B cell (primary cell): ENCODE data around the gene FGF10. TPM values are rescaled to one million over a fixed set of nuclear protein-coding genes. Genes with fewer than 3 reads are reported as not detected.

ENCODE experiments used
- ATAC-seq: fragments of 200-7000 bp; cut with Tn5 transposase; one replicate; pipeline ENCODE4 v1.10.0; 2021; ENCODE audit warnings: low read depth, mild to moderate bottlenecking, moderate number of reproducible peaks, moderate library complexity
- CTCF ChIA-PET: fragments of 350-600 bp; sonication (Branson Sonifier 250); formaldehyde crosslinking; loops from one replicate; lab custom pipeline; 2021; ENCODE audit warnings: antibody characterized with exemption, inconsistent platforms; lab: Charles Lee
- POLR2A ChIA-PET: fragments of 350-600 bp; sonication (Branson Sonifier 250); formaldehyde crosslinking; loops from one replicate; lab custom pipeline; 2021; ENCODE audit warnings: antibody characterized with exemption; lab: Charles Lee
- DNase-seq: peaks from one replicate; pipeline ENCODE4 v3.0.0; 2013
- H2AFZ ChIP-seq: 2 replicates; pipeline ENCODE4 v1.6.1; 2012; ENCODE audit warnings: mild to moderate bottlenecking, low read depth, low read length; ENCODE audit not compliant: insufficient read depth, poor library complexity, severe bottlenecking
- H3K27ac ChIP-seq, 2 donors: 1 replicate in 1 of 2; 2 replicates in 1 of 2; pipeline ENCODE4 v1.5.1; 2012 to 2013; ENCODE audit warnings: low read length in 2 of 2, mild to moderate bottlenecking in 2 of 2, moderate library complexity in 1 of 2
- H3K27me3 ChIP-seq, 4 experiments: fragments of 200-600 bp in 1 of 4; sonication (generic) in 1 of 4; replicated peaks in 1 of 4; 1 replicate in 2 of 4; 2 replicates in 2 of 4; pipeline versions ENCODE4 v1.6.1 to v1.7.0; 2013 to 2016; ENCODE audit warnings: low read length in 3 of 4, mild to moderate bottlenecking in 2 of 4, mixed read lengths in 1 of 4, moderate library complexity in 1 of 4; ENCODE audit not compliant: insufficient read depth in 4 of 4, control insufficient read depth in 3 of 4; ENCODE audit errors: control extremely low read depth in 1 of 4
- H3K36me3 ChIP-seq, 2 experiments: replicated peaks in 1 of 2; 1 replicate in 1 of 2; 2 replicates in 1 of 2; pipeline versions ENCODE4 v1.6.1 to v1.7.1; 2013; ENCODE audit warnings: low read length in 1 of 2; ENCODE audit not compliant: insufficient read depth in 2 of 2, control insufficient read depth in 1 of 2; ENCODE audit errors: control extremely low read depth in 1 of 2, extremely low read depth in 1 of 2
- H3K4me1 ChIP-seq, 2 donors: fragments of 200-600 bp in 1 of 2; sonication (generic) in 1 of 2; 1 replicate in 1 of 2; 2 replicates in 1 of 2; pipeline versions ENCODE4 v1.5.1 to v1.6.1; 2013 to 2017; ENCODE audit warnings: low read length in 2 of 2; ENCODE audit not compliant: control insufficient read depth in 2 of 2, insufficient read depth in 2 of 2
- H3K4me2 ChIP-seq: replicated peaks from 2 replicates; pipeline ENCODE3; 2012; ENCODE audit warnings: mild to moderate bottlenecking, low read depth, low read length; ENCODE audit not compliant: poor library complexity, severe bottlenecking
- H3K4me3 ChIP-seq, 5 experiments: fragments of 200-600 bp in 1 of 5; sonication (generic) in 1 of 5; 1 replicate in 3 of 5; 2 replicates in 2 of 5; pipeline versions ENCODE4 v1.5.1 to v1.7.0; 2011 to 2016; ENCODE audit warnings: low read length in 4 of 5, mild to moderate bottlenecking in 4 of 5, low read depth in 2 of 5, control low read depth in 1 of 5, moderate library complexity in 1 of 5; ENCODE audit not compliant: insufficient read depth in 1 of 5; ENCODE audit errors: control extremely low read depth in 1 of 5, extremely low read depth in 1 of 5
- H3K79me2 ChIP-seq: fragments of 200-600 bp; sonication (generic); one replicate; pipeline ENCODE4 v1.6.0; 2016; ENCODE audit warnings: low read length; ENCODE audit not compliant: control insufficient read depth, insufficient read depth
- H3K9ac ChIP-seq: fragments of 200-600 bp; sonication (generic); 2 replicates; pipeline ENCODE4 v1.6.1; 2017; ENCODE audit warnings: mild to moderate bottlenecking, low read length, moderate library complexity
- H3K9me3 ChIP-seq, 3 donors: one replicate each; pipeline versions ENCODE4 v1.6.1 to v1.7.1; 2013; ENCODE audit warnings: low read length in 2 of 3; ENCODE audit not compliant: control insufficient read depth in 2 of 3, insufficient read depth in 1 of 3; ENCODE audit errors: control extremely low read depth in 1 of 3
- H4K20me1 ChIP-seq: 2 replicates; pipeline ENCODE4 v1.6.0; 2012; ENCODE audit warnings: mild to moderate bottlenecking, low read length; ENCODE audit not compliant: insufficient read depth, control insufficient read depth, poor library complexity, severe bottlenecking
- H3K27ac Mint-ChIP-seq: one replicate; pipeline ENCODE4 v1.8.0; 2021; ENCODE audit warnings: mixed read lengths
- H3K27me3 Mint-ChIP-seq: one replicate; pipeline ENCODE4 v1.8.0; 2021; ENCODE audit warnings: mixed read lengths
- H3K4me1 Mint-ChIP-seq: one replicate; pipeline ENCODE4 v1.8.0; 2021; ENCODE audit warnings: mixed read lengths
- H3K4me3 Mint-ChIP-seq: one replicate; pipeline ENCODE4 v1.8.0; 2021; ENCODE audit warnings: mixed read lengths
- H3K9me3 Mint-ChIP-seq: one replicate; pipeline ENCODE4 v1.8.0; 2022; ENCODE audit warnings: mixed read lengths; ENCODE audit not compliant: insufficient read depth
- CTCF ChIP-seq: fragments of 200-600 bp; IDR thresholded peaks from one replicate; pipeline ENCODE4 v1.8.0; 2022; ENCODE audit warnings: antibody characterized with exemption, mild to moderate bottlenecking
- EZH2 ChIP-seq: IDR thresholded peaks from 2 replicates; pipeline ENCODE4 v1.6.1; 2012; ENCODE audit warnings: borderline replicate concordance, low read depth, mild to moderate bottlenecking, moderate library complexity, low read length; ENCODE audit not compliant: insufficient read depth, poor library complexity, severe bottlenecking
- WGBS: methylation state at CpG from one replicate; pipeline ENCODE4 v1.1.5; 2013; ENCODE audit warnings: missing lambda C conversion rate; ENCODE audit not compliant: insufficient coverage; 5-methylcytosine and 5-hydroxymethylcytosine counted together
- intact Hi-C: fragments of 100-400 bp; cut with micrococcal nuclease; formaldehyde crosslinking; loops from one replicate; pipeline ENCODE4 v1.10.0; 2022
- polyA plus RNA-seq: library from polyadenylated mRNA; depleted of rRNA; stranded (reverse); fragments of >200 nt; gene quantifications from 2 replicates; pipeline ENCODE4 v1.2.3, GENCODE V29; 2012
- total RNA-seq, 2 donors: library from RNA; stranded (reverse); fragments of 120-200 nt in 1 of 2; gene quantifications; 1 replicate in 1 of 2; 2 replicates in 1 of 2; pipeline versions ENCODE4 v1.2.3 to v1.2.4, GENCODE V29; 2013 to 2022

FGF10 gene
- total and polyA plus RNA-seq, 2 donors (not counting 1 experiment from before 2014, with no cell fraction given) = not detected

- no peak overlapping the region for H3K4me3 ChIP-seq
- ChIA-PET POLR2A (no interaction called here), CTCF (no interaction called here)
- no peak overlapping the region for H3K4me3 Mint-ChIP-seq
- 9% methylated on average over 4 of the region's 5 CpGs for WGBS
- no peak overlapping the region for H3K4me2 ChIP-seq
- no peaks in the 10 kb centered on the region for H3K9me3 ChIP-seq
- peaks cover 0 to 18% (median 1%) of the 10 kb centered on the region in 4 experiments for H3K27me3 ChIP-seq
- ATAC-seq (no peak), DNase-seq (no peak)
- no peaks in the 10 kb centered on the region for H3K9me3 Mint-ChIP-seq
- H3K27ac ChIP-seq = no peak overlapping the region
- H3K36me3 ChIP-seq = no peaks in the 10 kb centered on the region
- no peak overlapping the region for H2AFZ ChIP-seq
- peaks cover 2% of the 10 kb centered on the region for H3K4me1 Mint-ChIP-seq
- no peaks in the 10 kb centered on the region for H3K79me2 ChIP-seq
- no peaks in the 10 kb centered on the region for H4K20me1 ChIP-seq
- no peaks in the 10 kb centered on the region for H3K4me1 ChIP-seq
- no peak overlapping the region for H3K9ac ChIP-seq
- no peak overlapping the region for H3K27ac Mint-ChIP-seq
- intact Hi-C loops = no loop called here
- peaks cover 31% of the 10 kb centered on the region for H3K27me3 Mint-ChIP-seq
- TF ChIP-seq EZH2 = no peak
- no peak for TF ChIP-seq CTCF
Observed at GRCh38 chr5:44389823-44390143, 563 bp upstream of the FGF10 start.

GRCh38 chr5:44388321-44389089 lies 715 bp downstream of the FGF10 start:
- no peak overlapping the region for H3K4me2 ChIP-seq
- H3K27ac ChIP-seq = no peak overlapping the region
- no peak overlapping the region for H3K4me3 Mint-ChIP-seq
- peaks cover 31% of the 10 kb centered on the region for H3K27me3 Mint-ChIP-seq
- H2AFZ ChIP-seq = no peak overlapping the region
- no peaks in the 10 kb centered on the region for H3K9me3 Mint-ChIP-seq
- DNase-seq (no peak), ATAC-seq (no peak)
- intact Hi-C loops = no loop called here
- ChIA-PET POLR2A (no interaction called here), CTCF (no interaction called here)
- H3K36me3 ChIP-seq = no peaks in the 10 kb centered on the region
- H3K9ac ChIP-seq = no peak overlapping the region
- no peak overlapping the region for H3K4me3 ChIP-seq
- H3K27ac Mint-ChIP-seq = no peak overlapping the region
- H3K4me1 Mint-ChIP-seq = peaks cover 2% of the 10 kb centered on the region
- no peaks in the 10 kb centered on the region for H3K79me2 ChIP-seq
- no peaks in the 10 kb centered on the region for H3K9me3 ChIP-seq
- H4K20me1 ChIP-seq = no peaks in the 10 kb centered on the region
- H3K27me3 ChIP-seq = peaks cover 0 to 18% (median 1%) of the 10 kb centered on the region in 4 experiments
- no peaks in the 10 kb centered on the region for H3K4me1 ChIP-seq
- TF ChIP-seq CTCF (no peak), EZH2 (no peak)
- 4% methylated on average over 17 of the region's 27 CpGs for WGBS
